Hepatocyte (in vitro differentiated cells): ENCODE data around the gene RB1.

ENCODE experiments used
- EZH2phosphoT487 ChIP-seq: fragments of 200-600 bp; sonication (generic); IDR thresholded peaks from one replicate; pipeline ENCODE4 v1.6.1; 2018; ENCODE audit warnings: antibody characterized with exemption, mild to moderate bottlenecking, low read depth, moderate library complexity; ENCODE audit not compliant: unreplicated experiment, severe bottlenecking
- TF ChIP-seq, protein P1 (sequence below): fragments of 200-600 bp; sonication (generic); IDR thresholded peaks from 2 replicates; pipeline ENCODE4 v1.5.1; 2016; ENCODE audit warnings: antibody characterized with exemption, mild to moderate bottlenecking; ENCODE audit not compliant: poor library complexity

- no peak for TF ChIP-seq EZH2phosphoT487
- TF ChIP-seq, protein P1, sequence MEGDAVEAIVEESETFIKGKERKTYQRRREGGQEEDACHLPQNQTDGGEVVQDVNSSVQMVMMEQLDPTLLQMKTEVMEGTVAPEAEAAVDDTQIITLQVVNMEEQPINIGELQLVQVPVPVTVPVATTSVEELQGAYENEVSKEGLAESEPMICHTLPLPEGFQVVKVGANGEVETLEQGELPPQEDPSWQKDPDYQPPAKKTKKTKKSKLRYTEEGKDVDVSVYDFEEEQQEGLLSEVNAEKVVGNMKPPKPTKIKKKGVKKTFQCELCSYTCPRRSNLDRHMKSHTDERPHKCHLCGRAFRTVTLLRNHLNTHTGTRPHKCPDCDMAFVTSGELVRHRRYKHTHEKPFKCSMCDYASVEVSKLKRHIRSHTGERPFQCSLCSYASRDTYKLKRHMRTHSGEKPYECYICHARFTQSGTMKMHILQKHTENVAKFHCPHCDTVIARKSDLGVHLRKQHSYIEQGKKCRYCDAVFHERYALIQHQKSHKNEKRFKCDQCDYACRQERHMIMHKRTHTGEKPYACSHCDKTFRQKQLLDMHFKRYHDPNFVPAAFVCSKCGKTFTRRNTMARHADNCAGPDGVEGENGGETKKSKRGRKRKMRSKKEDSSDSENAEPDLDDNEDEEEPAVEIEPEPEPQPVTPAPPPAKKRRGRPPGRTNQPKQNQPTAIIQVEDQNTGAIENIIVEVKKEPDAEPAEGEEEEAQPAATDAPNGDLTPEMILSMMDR: no peak
Observed at GRCh38 chr13:48493066-48493765, 189.7 kb downstream of the RB1 start.
